GM12891 (cell line): ENCODE measurements around the gene CDH23.

Experiments
- PAX5 ChIP-seq: IDR thresholded peaks from 2 replicates; pipeline ENCODE4 v1.6.1; 2011; ENCODE audit warnings: low read length, moderate library complexity, mild to moderate bottlenecking; ENCODE audit not compliant: insufficient read depth, severe bottlenecking
- POLR2A ChIP-seq: IDR thresholded peaks from 2 replicates; pipeline ENCODE4 v1.6.1; 2011; ENCODE audit warnings: low read depth, low read length, control low read depth
- POLR2AphosphoS5 ChIP-seq: IDR thresholded peaks from 2 replicates; pipeline ENCODE4 v1.6.1; 2011; ENCODE audit warnings: low read depth, low read length, control low read depth
- POU2F2 ChIP-seq: IDR thresholded peaks from 2 replicates; pipeline ENCODE4 v1.6.1; 2011; ENCODE audit warnings: low read depth, mild to moderate bottlenecking, control low read depth, low read length, moderate library complexity
- SPI1 ChIP-seq: IDR thresholded peaks from 2 replicates; pipeline ENCODE4 v1.6.1; 2011; ENCODE audit warnings: low read depth, low read length, control low read depth
- TAF1 ChIP-seq: IDR thresholded peaks from 2 replicates; pipeline ENCODE4 v1.6.1; 2011; ENCODE audit warnings: low read depth, low read length, control low read depth

DNA sequence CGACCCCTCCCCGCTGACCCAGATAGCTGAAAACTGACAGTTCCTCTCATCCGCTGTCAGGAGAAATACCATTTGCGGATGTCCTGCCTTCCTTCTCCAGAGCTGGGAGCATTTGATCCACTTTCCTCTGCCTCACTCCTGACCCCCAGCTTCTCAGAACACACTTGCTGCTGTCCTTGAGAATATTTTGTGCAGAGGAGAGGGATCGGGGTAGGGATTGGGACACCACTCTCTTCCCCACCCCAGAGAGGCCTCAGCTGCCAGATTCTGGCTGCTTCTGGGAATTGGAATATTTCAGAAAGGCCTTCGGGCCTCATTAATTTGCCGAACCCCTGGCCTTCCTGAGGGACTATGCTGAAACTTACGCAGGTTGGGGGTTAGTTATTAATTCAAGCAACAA lies 225.9 kb downstream of the CDH23 start:
- TF ChIP-seq POLR2AphosphoS5 (no peak), TAF1 (no peak), POLR2A (no peak), SPI1 (no peak), PAX5 (no peak), POU2F2 (no peak)
